COLO829 (cell line): ENCODE data around the gene MICAL1.
"Not testable (repeated sequence)": the region's sequence is repeated elsewhere in the genome, so short reads cannot be mapped to it uniquely, and the experiment has no call there.

Experiments
- DNase-seq: peaks from one replicate; pipeline ENCODE4 v3.0.0; 2012; ENCODE audit warnings: low spot score

Gene MICAL1

DNA sequence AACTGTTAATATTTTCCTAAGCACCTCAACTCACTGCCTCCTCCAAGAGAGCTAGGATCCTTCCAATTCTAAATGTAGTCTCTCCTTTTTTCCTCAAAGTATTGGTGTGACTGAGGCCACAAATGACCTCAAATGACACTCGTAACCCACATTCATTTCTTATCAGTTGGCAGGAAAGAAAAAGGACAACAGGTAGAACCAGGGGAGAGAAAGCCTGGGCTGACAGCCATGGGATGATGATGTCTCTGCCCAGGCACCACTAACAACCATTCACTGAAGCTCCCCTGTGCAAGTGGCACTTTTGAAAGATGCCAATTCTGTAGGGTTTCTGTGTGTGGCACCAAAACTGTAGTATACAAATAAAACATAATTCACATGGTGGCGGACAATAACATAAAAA, 20.1 kb upstream of the MICAL1 start:
- DNase-seq: no peak

DNA sequence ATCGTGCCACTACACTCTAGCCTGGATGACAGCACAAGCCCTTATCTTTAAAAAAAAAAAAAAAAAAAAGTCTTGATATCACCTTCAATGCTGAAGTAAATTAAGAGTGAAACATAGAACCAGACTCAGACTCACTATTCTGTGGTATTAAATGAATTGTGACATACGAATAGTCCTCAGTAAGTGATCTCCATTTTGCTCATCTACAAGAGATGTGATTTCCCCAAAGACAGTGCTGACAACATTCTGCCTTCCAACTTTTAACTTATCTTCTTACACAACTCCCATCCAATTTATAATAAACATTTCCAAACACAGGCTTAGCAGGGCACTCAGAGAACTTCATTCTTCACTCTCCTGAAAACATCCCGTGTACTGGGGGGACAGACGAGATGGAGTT, 19.4 kb upstream of the MICAL1 start:
- no peak for DNase-seq

DNA sequence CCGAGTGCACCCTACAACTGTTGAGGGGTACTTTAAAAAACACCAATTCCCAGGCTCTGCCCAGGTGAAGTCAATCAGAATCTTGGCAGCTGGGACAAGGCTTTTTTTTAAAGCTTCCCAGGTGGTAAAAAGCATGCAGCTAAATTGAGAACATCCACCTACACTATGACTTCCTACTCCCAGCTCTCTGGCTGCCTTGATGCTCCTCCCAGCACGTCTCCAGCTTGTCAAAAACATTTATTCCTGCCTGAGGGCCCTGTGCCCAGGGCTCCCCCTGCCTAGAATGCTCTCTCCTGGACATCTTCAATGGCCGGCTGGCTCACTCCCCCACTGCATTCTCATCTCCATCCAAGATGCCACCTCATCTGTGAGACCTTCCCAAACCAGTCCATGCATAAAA, 17.5 kb upstream of the MICAL1 start:
- no peak for DNase-seq

DNA sequence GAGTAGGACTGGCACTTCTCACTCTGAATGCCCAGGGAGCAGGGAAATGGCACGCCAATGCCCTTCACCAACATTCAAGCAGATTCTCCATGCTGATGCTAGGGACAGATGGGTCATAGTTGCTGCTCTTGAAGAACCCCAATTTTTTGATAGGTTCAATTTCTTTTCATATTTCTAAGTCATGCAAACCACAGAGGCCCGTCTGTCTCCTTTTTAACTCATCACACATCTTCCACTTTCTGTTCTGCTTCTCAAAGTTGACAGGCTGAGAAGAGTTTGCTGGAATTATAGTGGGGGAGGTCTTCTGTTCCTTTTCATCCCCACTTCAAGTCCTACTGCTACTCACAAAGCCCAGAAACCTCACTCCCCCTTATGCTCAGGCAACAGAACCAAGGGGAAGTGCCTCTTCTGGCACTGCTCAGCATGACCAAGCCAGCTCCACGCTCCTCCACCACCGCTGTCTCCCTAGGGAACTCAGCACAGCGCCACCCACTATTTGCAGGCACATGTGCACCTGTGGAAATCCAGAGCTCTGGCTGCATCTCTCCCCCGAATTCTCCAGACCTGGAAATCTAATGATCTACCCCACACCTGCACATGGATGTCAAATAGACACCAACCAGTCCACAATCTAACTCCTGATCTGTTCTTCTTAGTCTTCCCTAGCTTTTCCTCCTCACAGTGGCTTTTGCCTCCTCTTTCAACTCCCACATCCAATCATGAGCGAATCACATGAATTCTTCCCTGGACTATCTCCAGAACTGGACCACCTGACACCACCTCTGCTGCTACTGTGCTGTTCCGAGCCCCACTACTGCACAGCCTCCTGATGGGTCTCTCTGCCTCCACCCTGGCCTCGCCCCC, 16.8 kb upstream of the MICAL1 start:
- DNase-seq: no peak

DNA sequence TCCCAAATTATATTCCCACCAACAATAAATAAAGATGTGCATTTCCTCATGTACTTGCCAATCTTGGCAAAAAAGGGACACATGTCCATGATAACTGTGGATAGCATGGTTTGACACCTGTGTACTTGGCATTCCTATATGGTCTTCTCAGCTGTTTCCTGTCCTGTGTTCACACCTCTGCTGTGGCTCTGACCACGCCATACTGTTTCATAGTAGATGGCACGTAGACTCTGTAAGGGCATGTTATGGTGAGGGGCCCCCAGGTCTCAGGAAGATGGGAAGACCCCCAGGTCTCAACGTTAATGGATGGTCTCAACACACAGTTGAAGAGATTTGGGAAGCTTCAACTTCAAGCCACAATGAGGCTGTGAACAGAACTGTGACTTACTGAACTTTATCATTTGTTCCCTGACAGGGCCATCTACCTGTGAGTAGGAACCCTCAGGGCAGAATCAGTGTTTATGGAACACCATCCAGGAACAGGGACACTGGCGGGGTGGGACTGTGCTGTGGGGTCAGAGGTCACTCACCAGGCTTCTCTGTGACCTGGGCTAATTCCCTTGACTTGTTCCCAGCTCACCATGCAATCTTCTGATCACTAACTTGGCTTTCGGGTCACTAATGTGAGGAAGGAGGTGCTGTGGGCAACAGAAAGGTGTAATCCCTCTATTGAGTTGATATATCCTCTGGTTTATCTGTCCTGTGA, 15.7 kb upstream of the MICAL1 start:
- no peak for DNase-seq

DNA sequence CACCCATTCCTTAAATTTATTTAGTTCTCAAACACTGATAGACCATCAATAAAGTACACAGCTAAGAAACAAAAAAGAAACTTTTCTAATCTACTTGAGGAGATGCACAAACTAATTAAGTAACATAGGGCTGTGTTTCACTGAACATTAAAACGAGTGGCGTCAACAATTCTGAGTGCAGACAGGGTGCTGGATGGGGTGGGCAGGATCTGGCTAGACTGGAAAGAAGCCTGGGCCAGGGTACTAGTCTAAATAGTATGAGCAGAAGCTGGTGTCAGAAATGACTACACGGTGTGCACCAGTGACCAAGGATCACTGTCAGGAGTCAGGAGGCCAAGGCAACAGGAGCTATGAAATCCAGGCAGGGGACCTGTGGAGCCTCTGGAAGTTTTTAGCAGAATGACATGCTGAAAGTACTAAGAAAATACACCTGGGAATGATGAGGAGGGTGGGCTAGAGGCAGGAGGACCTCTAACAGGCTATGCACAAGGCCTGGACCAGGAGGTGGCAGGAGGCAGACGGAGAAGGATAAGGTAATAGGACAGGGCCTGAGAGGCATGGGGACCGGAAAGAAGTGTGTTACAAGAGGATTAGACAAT, 14.1 kb upstream of the MICAL1 start:
- no peak for DNase-seq

DNA sequence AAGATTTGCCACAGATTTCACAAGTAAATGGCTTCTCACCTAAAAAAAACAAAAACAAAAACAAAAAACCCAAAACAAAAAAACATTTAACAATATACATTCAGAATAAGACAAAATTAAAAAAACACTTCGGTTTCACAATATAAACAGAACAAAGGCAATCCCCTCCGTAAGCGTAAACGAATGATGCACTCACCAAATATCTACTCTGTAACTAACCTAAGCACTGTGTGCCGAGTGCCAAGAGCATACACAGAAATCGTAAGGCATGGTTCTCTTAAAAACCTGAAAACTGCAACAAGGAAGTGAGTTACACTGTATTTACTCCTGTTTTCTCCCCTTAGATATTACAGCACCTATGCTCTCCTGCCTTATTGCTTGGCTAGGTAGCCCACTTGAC, 12.1 kb upstream of the MICAL1 start:
- no peak for DNase-seq

DNA sequence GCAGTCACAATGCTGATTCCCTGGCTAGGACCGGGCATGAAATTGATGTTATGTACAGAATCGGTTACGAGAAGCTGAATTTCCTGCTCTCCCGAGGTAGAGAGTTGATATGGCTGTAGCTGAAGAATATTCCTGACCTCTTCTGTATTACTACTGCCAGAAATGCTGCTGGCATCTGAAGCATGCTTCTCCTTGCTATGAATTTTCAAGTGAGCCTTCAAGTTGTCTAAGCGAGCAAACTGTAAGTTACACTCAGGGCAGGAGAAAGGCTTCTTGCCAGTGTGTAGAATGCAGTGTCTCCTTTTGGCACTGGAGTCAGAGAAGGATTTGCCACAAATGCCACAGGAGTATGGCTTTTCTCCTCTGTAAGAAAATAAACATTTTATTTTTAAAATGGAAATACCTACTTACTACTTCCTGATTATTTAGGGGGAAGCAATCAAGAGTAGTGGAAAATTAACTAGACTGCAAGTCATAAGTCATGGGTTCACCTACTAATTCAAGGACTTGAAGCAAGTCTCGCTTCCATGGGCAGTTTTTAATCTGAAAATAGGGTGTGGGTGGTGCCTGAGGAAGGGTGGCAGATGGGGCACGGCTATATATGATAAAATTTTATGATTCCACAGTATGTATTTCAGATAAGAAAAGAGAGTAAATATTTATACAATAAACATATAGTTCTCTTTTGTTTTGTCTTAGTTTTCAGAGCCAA, 10.8 kb upstream of the MICAL1 start:
- DNase-seq: no peak

DNA sequence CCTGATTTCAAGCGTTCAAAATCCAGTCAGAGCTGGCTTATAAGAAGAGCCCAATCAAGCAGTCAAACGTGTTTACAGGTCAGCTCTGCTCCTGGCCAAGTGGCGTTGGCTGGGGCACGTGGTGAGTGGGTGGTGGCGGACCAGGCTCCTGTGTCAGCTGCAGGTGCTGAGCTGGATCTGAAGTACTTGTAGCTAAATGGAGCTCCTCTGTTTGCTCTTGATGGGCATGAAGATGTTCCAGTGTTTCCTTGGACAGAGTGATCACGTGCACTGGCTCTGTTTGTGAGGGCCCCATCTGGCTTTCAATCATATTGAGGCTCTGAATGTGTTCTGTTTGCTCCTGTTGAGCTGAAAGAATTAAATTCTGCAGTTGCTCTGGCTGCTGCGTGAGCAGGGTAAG, 10.2 kb upstream of the MICAL1 start:
- no peak for DNase-seq

DNA sequence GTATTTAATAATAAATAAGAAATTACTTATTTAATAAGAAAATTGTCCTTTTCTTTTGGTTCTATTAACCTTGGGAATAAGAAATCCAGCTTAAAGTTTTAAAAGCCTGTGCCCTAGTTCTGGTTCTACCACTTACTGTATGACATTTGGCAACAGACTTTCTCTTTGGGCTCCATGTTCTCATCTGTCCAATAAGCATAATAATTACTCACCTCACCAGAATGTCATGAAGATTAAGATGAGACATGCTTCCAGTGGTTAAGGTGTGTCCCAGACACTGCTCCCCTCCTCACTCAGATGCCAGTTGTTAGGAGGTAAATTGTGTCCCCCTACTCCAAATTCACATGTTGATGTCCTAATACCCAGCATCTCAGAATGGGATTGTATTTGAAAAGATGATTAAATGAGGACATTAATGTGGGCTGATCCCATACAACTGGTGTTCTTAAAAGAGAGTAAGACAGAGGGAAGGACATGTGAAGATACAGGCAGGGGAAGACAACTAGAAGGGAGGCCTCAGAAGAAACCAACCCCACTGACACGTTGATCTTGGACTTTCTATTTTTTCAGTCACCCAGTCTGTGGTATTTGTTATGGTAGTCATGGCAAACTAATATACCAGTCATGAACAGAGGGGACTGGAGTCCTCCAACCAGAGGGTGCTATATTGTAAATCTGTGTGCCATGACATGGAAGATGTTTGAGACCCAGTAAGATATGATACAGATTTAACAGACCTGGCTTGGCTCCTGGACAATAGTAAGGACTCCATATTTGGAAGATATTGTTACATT, 6.4 kb upstream of the MICAL1 start:
- no peak for DNase-seq

DNA sequence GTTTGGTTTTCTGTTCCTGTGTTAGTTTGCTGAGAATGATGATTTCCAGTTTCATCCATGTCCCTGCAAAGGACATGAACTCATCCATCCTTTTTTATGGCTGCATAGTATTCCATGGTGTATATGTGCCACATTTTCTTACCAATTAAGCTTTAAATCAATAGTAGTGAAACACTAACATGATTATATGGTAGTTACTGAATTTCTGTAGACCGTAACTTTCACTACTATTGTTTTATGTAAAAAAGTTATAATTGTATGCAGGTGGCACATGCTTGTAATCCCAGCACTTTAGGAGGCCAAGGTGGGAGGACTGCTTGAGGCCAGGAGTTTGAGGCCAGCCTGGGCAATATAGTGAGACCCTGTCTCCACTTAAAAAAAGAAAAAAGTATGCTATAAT, 5.6 kb upstream of the MICAL1 start:
- DNase-seq: not testable (repeated sequence)

DNA sequence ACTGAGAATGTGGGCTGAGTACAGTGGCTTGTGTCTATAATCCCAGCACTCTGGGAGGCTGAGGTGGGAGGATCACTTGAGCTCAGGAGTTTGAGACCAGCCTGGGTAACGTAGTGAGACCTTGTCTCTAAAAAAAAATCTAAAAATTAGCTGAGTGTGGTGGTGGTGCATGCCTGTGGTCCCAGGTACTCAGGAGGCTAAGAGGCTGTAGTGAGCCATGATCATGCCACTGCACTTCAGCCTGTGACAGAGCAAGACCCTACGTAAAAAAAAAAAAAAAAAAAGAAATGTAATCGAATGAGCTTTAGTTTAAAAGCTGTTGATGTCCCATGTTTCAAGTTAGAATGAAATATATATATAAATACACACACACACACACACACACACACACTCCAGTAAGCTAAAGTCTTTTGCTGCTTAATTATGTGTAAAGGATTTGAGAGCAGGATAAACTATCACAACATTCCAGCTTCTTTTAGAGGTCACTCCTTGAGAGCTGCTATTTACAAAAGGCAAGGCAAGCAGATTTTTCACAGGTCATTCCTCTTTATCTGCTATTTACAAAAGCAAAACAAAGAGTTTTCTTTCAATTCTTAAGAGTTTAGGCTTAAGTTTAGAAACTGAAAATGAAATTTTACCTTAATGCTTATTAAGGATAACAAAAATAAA, 4.7 kb upstream of the MICAL1 start:
- DNase-seq: no peak

DNA sequence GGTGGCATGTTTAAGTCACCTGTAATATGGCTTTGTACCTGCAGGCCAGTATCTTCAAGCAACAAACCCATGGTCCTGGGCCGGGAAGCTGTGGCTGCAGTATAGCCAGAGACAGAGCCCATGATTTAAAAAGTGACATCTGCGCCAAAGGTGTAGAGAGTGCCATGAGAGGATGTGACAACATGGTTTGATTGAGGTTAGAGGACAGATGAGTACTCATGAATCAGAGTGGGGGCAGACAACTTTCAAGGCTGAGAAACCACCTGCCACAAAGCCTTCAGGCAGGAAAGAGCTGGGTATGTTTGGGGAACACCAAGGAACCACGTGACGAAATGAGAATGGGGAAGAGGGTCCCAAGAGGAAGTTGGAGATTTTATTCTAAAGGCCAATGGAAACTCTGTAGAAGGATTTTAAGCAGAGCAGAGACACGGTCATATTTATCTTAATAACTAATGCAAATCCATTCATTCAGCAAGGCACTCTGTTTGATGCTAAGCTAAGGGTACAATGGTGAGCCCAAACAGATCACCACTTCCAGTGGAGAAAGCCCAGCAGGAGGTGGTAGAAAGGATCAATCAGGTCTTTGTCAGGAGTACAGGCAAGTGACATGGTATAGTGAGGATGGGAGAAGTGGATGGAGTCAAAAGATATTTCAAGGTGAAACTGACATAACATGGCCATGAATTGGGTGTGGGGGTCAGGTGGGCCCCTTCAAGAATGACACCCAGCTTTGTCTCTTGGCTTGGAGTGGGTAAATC, 3.4 kb upstream of the MICAL1 start:
- no peak for DNase-seq

DNA sequence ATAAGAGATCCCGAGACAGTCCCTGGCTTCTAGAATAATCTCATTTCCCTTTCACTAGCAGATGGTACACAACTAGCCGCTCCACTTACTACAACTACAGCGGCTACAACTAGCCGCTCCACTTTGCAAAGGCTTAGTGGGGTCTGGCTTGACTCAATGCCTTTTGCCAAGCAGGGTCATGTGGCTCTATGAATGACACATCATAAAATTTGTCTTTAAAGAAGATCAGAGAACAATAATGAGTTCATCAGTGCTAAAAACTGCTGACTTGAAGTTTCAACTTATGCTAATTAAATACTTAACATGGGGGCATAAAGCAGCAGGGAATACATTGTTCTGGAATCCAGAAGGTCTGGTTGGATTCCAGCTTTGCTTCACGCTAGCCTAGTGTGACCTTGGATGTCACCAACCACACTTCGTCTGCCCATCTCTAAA, 2.0 kb upstream of the MICAL1 start:
- DNase-seq: no peak

DNA sequence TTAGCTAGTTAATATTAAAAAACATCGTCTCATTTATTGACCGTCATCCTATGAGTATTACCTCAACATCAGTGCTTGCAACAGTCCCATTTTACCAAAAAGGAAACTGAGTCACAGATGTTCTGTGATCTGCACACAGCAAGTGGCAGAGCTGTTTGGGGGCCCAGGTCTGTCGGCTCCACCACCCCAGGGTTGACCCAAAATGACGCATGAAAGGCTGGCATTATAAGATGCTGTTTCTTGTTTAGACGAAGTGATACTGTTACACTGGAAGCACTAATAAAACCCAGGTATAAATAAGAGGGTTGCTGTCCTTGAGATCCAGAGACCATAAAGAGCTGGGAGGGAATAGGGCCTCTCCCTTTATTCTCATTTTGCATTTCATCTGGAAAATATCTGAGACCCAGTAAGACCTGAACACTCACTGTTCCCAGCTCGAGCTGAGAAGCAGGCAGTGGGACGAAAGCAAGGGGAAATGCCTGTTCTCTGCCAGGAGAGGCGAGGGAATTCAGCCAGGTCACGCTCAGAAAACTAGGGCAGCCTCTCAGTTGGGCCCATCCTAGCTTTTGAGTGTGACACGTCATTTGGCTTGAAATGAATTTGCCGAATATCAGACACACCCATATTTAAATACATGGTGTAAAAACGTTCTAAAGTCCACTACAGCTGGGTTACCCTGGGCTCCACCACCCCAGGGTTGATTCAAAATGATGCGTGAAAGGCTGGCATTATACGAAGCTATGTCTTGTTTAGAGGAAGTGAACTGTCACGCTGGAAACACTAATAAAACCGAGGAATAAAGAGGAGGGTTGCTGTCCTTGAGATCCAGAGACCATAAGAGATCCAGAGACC, 1.4 kb upstream of the MICAL1 start:
- no peak for DNase-seq

DNA sequence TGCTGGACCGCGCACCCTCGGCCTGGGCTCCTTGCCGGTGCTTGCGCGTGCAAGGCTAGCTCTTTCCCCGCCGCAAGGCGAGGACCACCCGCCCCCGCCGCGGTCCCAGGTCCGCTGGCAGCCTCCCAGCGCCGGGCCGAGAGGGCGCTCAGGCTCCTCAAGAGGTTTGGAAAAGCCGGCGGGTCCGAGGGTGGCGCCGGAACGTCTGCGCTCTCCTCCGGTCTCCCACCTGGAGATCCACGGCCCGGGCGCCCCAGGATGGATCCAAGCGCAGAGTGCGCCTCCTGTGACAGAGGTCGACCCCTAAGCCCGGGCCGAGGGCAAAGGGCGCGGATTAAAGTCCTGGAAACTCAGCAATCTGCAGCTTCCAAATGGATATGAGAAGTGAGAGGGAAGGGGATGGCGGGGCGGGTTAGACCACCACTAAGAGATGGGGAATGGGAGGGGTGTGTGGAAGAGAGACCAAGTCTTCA, 575 bp upstream of the MICAL1 start:
- no peak for DNase-seq

DNA sequence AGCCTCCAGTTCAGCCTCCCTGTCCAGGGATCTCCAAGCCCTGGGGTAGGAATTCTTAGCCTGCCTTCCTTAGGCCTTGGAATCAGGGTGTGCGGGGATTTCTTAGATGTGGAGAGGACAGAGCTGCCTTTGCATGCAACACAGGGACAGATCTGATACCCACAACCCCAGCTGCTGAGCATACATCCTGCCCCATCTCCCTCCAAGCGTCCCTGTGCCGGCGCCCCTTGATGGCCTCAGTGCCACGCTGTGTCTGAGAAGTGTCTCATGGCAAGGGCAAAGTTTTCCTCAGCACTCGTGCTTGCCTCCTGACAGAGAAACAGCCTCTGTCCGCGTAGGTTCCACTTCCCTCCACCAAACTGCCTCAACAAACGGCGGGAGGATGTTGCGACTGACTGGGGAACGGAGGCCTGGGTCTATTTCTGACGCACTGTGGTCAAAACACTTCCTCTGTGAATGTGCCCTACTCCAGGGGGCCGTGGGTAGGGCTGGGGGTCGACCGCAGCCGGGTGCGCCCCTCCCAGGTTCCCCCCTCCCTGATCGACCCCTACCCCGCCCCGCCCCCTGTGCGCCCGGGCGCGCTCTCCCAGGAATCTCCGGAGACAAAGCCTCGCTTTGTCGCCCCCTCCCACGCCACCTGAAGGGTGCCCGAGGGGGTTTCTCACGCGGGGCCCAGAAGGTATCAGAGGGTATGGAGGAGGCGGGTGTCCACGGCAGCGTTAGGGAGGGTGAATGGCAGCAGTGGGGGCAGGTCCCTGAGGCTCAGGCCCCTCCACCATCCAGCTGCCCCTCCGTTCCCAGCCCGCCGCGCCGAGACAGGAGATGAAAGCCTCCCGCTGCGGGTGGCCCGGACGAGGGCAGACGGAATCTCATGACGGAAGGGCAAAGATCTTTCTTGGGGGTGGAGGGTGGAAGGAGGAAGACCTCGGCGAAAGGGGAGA, 806 bp downstream of the MICAL1 start:
- DNase-seq: no peak
